Measurements from ENCODE around the gene COL15A1.

GRCh38 chr9:99050924-99051323, 107.2 kb downstream of the COL15A1 start:
- no peak for TF ChIP-seq POLR2AphosphoS5 (IDR thresholded peaks at IDR 0.05; ENCODE audit: low read depth, low read length)
- no peak for TF ChIP-seq ATF2 (IDR thresholded peaks at IDR 0.05; ENCODE audit: low read length)
- TF ChIP-seq, protein P1, sequence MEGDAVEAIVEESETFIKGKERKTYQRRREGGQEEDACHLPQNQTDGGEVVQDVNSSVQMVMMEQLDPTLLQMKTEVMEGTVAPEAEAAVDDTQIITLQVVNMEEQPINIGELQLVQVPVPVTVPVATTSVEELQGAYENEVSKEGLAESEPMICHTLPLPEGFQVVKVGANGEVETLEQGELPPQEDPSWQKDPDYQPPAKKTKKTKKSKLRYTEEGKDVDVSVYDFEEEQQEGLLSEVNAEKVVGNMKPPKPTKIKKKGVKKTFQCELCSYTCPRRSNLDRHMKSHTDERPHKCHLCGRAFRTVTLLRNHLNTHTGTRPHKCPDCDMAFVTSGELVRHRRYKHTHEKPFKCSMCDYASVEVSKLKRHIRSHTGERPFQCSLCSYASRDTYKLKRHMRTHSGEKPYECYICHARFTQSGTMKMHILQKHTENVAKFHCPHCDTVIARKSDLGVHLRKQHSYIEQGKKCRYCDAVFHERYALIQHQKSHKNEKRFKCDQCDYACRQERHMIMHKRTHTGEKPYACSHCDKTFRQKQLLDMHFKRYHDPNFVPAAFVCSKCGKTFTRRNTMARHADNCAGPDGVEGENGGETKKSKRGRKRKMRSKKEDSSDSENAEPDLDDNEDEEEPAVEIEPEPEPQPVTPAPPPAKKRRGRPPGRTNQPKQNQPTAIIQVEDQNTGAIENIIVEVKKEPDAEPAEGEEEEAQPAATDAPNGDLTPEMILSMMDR (IDR thresholded peaks at IDR 0.05; ENCODE audit: control extremely low read depth in 1 of 3, insufficient read depth in 1 of 3, low read depth in 1 of 3, low read length in 3 of 3): no peak
- TF ChIP-seq SIX5 (IDR thresholded peaks at IDR 0.05; ENCODE audit: low read depth, low read length): no peak
- TF ChIP-seq HDAC2 (IDR thresholded peaks at IDR 0.05; ENCODE audit: borderline replicate concordance in 1 of 2, low read depth in 2 of 2, low read length in 2 of 2): no peak
- TF ChIP-seq POLR2A (IDR thresholded peaks at IDR 0.05; ENCODE audit: control extremely low read depth in 1 of 2, low read depth in 2 of 2, low read length in 2 of 2): no peak
- no peak for TF ChIP-seq EZH2 (IDR thresholded peaks at IDR 0.05; ENCODE audit: low read depth, low read length, severe bottlenecking)
- no peak for TF ChIP-seq SRF (IDR thresholded peaks at IDR 0.05; ENCODE audit: low read depth, low read length)
- TF ChIP-seq EGR1 (IDR thresholded peaks at IDR 0.05; ENCODE audit: borderline replicate concordance, low read depth, low read length): no peak
- no peak for TF ChIP-seq MAFK (IDR thresholded peaks at IDR 0.05; ENCODE audit: low read depth, low read length)
- TF ChIP-seq, protein P2, sequence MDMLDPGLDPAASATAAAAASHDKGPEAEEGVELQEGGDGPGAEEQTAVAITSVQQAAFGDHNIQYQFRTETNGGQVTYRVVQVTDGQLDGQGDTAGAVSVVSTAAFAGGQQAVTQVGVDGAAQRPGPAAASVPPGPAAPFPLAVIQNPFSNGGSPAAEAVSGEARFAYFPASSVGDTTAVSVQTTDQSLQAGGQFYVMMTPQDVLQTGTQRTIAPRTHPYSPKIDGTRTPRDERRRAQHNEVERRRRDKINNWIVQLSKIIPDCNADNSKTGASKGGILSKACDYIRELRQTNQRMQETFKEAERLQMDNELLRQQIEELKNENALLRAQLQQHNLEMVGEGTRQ (IDR thresholded peaks at IDR 0.05; ENCODE audit: low read length): no peak
- no peak for TF ChIP-seq RFX5 (IDR thresholded peaks at IDR 0.05; ENCODE audit: borderline replicate concordance, low read depth, low read length)

Measured in H1 (cell line).